ENCODE results near the gene HNRNPDL. TPM values are rescaled to one million over a fixed set of nuclear protein-coding genes. Genes with fewer than 3 reads are reported as not detected.
A peak's percentile ranks its signal among the peaks of the same experiment; 100 is the strongest.

HNRNPDL gene
- total and polyA plus RNA-seq, 8 donors, result 139 to 593 (median 507) TPM

GRCh38 chr4:82462415-82462831 lies 32.2 kb upstream of the HNRNPDL start:
- Histone ChIP-seq H3K4me3 (no peak overlapping the region), H3K9me3 (no peaks in the 10 kb centered on the region), H3K4me1 (no peaks in the 10 kb centered on the region), H3K27me3 (no peaks in the 10 kb centered on the region), H3K27ac (no peak overlapping the region), H3K36me3 (peaks cover 0 to 48% of the 10 kb centered on the region in 2 donors)
- ATAC-seq (peak; percentile 96), DNase-seq (peak; percentile 75 to 95 (median 86))
- TF ChIP-seq CTCF (IDR thresholded peaks at IDR 0.05), result peak; percentile 85 to 91
- intact Hi-C loops (cut with DNase I), result loop anchor here in 1 of 2 donors (5.0 to 10.0 kb wide), 2 partner anchors 275 to 342 kb away; no protein-coding TSS in a partner anchor

- ATAC-seq (no peak), DNase-seq (no peak)
- no peaks in the 10 kb centered on the region for H3K9me3 ChIP-seq
- intact Hi-C loops (cut with DNase I), result loop anchor here in 1 of 2 donors (5.0 to 10.0 kb wide), 2 partner anchors 276 to 343 kb away; no protein-coding TSS in a partner anchor
- no peaks in the 10 kb centered on the region for H3K27me3 ChIP-seq
- no peak overlapping the region for H3K4me3 ChIP-seq
- TF ChIP-seq CTCF (IDR thresholded peaks at IDR 0.05), result no peak
- H3K27ac ChIP-seq, result no peak overlapping the region
- no peaks in the 10 kb centered on the region for H3K4me1 ChIP-seq
- H3K36me3 ChIP-seq, result peaks cover 0 to 55% of the 10 kb centered on the region in 2 donors
Observed at GRCh38 chr4:82461710-82462109, 31.4 kb upstream of the HNRNPDL start.

GRCh38 chr4:82458729-82459128 lies 28.5 kb upstream of the HNRNPDL start:
- H3K4me1 ChIP-seq, result no peaks in the 10 kb centered on the region
- H3K36me3 ChIP-seq, result peaks cover 0 to 79% of the 10 kb centered on the region in 2 donors
- intact Hi-C loops (cut with DNase I), result no loop called here
- DNase-seq, result no peak
- no peak for TF ChIP-seq CTCF (IDR thresholded peaks at IDR 0.05)
- H3K27me3 ChIP-seq, result no peaks in the 10 kb centered on the region
- no peak overlapping the region for H3K4me3 ChIP-seq
- H3K27ac ChIP-seq, result no peak overlapping the region
- no peak for ATAC-seq
- no peaks in the 10 kb centered on the region for H3K9me3 ChIP-seq

GRCh38 chr4:82457266-82457665 lies 27.0 kb upstream of the HNRNPDL start:
- Histone ChIP-seq H3K27ac (no peak overlapping the region), H3K9me3 (no peaks in the 10 kb centered on the region), H3K4me1 (no peaks in the 10 kb centered on the region), H3K27me3 (no peaks in the 10 kb centered on the region), H3K4me3 (no peak overlapping the region), H3K36me3 (peaks cover 0 to 87% of the 10 kb centered on the region in 2 donors)
- TF ChIP-seq CTCF (IDR thresholded peaks at IDR 0.05), result no peak
- intact Hi-C loops (cut with DNase I), result no loop called here
- DNase-seq, result no peak
- ATAC-seq, result no peak

- no peak for TF ChIP-seq CTCF (IDR thresholded peaks at IDR 0.05)
- no peak for DNase-seq
- no peak overlapping the region for H3K4me3 ChIP-seq
- peaks cover 0 to 76% of the 10 kb centered on the region in 2 donors for H3K36me3 ChIP-seq
- intact Hi-C loops (cut with DNase I), result no loop called here
- ATAC-seq, result no peak
- H3K27ac ChIP-seq, result no peak overlapping the region
- H3K27me3 ChIP-seq, result no peaks in the 10 kb centered on the region
- H3K9me3 ChIP-seq, result no peaks in the 10 kb centered on the region
- H3K4me1 ChIP-seq, result no peaks in the 10 kb centered on the region
Observed at GRCh38 chr4:82452026-82452425, 21.8 kb upstream of the HNRNPDL start.

All from left lung (tissue), 10 donors.